Caco-2 (cell line): ENCODE measurements around the gene CCDC91. TPM values are rescaled to one million over a fixed set of nuclear protein-coding genes. Genes with fewer than 3 reads are reported as not detected.

Experiments used
- BruUV-seq: library from RNA; stranded (reverse); fragments of 400-500 nt; replicated peaks from 2 replicates; lab custom pipeline; 2021; lab: Mats Ljungman, UMichigan
- CTCF ChIA-PET: fragments of 300-600 bp; sonication (Branson Sonifier 250); formaldehyde crosslinking; loops from one replicate; lab custom pipeline; 2022; ENCODE audit warnings: antibody characterized with exemption; lab: Charles Lee
- POLR2A ChIA-PET: fragments of 300-600 bp; sonication (Branson Sonifier 250); formaldehyde crosslinking; loops from one replicate; lab custom pipeline; 2022; ENCODE audit warnings: antibody characterized with exemption; lab: Charles Lee
- DNase-seq, 2 experiments: peaks; one replicate each; pipeline versions ENCODE4 v3.0.0 to v3.0.0-alpha.2; 2020 to 2022
- H3K27me3 ChIP-seq: replicated peaks from 2 replicates; pipeline ENCODE4 v1.6.0; 2011; ENCODE audit warnings: low read length; ENCODE audit not compliant: control insufficient read depth, insufficient read depth
- H3K36me3 ChIP-seq: 2 replicates; pipeline ENCODE4 v1.5.1; 2011; ENCODE audit warnings: low read length; ENCODE audit not compliant: control insufficient read depth, insufficient read depth
- H3K4me1 ChIP-seq: fragments of 250-450 bp; sonication (Bioruptor Pico); 2 replicates; pipeline ENCODE4 v1.5.1; 2020; ENCODE audit warnings: mild to moderate bottlenecking
- H3K4me3 ChIP-seq: 2 replicates; pipeline ENCODE4 v1.5.1; 2011; ENCODE audit warnings: low read depth, mild to moderate bottlenecking, control low read depth, low read length
- H3K9me3 ChIP-seq: fragments of 250-450 bp; sonication (Bioruptor Pico); 2 replicates; pipeline ENCODE4 v1.5.1; 2020; ENCODE audit warnings: mild to moderate bottlenecking, moderate library complexity
- H3K27ac Mint-ChIP-seq: one replicate; pipeline ENCODE4 v1.8.0; 2022; ENCODE audit warnings: mixed read lengths; ENCODE audit not compliant: unreplicated experiment
- H3K27me3 Mint-ChIP-seq: one replicate; pipeline ENCODE4 v1.8.0; 2022; ENCODE audit warnings: mixed read lengths; ENCODE audit not compliant: insufficient read depth, unreplicated experiment
- H3K36me3 Mint-ChIP-seq: one replicate; pipeline ENCODE4 v1.8.0; 2022; ENCODE audit warnings: mild to moderate bottlenecking, mixed read lengths; ENCODE audit not compliant: insufficient read depth, unreplicated experiment
- H3K4me1 Mint-ChIP-seq: one replicate; pipeline ENCODE4 v1.8.0; 2022; ENCODE audit warnings: low read depth, mixed read lengths; ENCODE audit not compliant: unreplicated experiment
- H3K4me3 Mint-ChIP-seq: one replicate; pipeline ENCODE4 v1.8.0; 2022; ENCODE audit warnings: mild to moderate bottlenecking, moderate library complexity, mixed read lengths; ENCODE audit not compliant: unreplicated experiment
- H3K9me3 Mint-ChIP-seq: one replicate; pipeline ENCODE4 v1.8.0; 2022; ENCODE audit warnings: mixed read lengths; ENCODE audit not compliant: unreplicated experiment
- CTCF ChIP-seq, 2 experiments: fragments of 200-600 bp in 1 of 2; IDR thresholded peaks; 1 replicate in 1 of 2; 2 replicates in 1 of 2; pipeline versions ENCODE4 v1.5.1 to v1.8.0; 2011 to 2022; ENCODE audit warnings: antibody characterized with exemption in 1 of 2, control low read depth in 1 of 2, inconsistent platforms in 1 of 2, low read depth in 1 of 2, low read length in 1 of 2, mild to moderate bottlenecking in 1 of 2, moderate library complexity in 1 of 2; ENCODE audit not compliant: insufficient read depth in 1 of 2, severe bottlenecking in 1 of 2, unreplicated experiment in 1 of 2
- intact Hi-C: fragments of 100-400 bp; cut with micrococcal nuclease; formaldehyde crosslinking; loops from one replicate; pipeline ENCODE4 v1.10.0; 2022; ENCODE audit not compliant: unreplicated experiment
- total RNA-seq: library from RNA; stranded (reverse); gene quantifications from 2 replicates; pipeline ENCODE4 v1.2.3, GENCODE V29; 2022

Gene CCDC91
- total RNA-seq, 1 experiment from 2014 or later: 21.6 TPM

DNA sequence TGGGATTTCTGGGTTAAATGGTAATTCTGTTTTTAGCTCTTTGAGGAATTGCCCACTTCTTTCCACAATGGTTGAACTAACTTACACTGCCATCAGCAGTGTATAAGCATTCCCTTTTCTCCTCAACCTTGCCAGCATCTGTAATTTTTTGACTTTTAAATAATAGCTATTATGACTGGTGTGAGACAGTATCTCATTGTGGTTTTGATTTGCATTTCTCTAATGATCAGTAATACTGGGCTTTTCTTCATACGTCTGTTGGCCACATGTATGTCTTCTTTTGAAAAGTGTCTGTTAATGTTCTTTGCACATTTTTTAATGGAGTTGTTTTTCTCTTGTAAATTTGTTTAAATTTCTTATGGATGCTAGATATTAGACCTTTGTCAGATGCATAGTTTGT, 323.7 kb downstream of the CCDC91 start:
- Mint-ChIP-seq H3K36me3 (no peaks in the 10 kb centered on the region), H3K4me3 (no peak overlapping the region), H3K9me3 (peaks cover 5% of the 10 kb centered on the region), H3K4me1 (peaks cover 5% of the 10 kb centered on the region), H3K27me3 (no peaks in the 10 kb centered on the region), H3K27ac (no peak overlapping the region)
- POLR2A ChIA-PET: no interaction called here
- DNase-seq: no peak
- no peaks in the 10 kb centered on the region for H3K36me3 ChIP-seq
- CTCF ChIA-PET: no interaction called here
- BruUV-seq: no TSS peak
- H3K4me1 ChIP-seq: no peaks in the 10 kb centered on the region
- H3K4me3 ChIP-seq: no peak overlapping the region
- H3K27me3 ChIP-seq: no peaks in the 10 kb centered on the region
- H3K9me3 ChIP-seq: no peaks in the 10 kb centered on the region
- intact Hi-C loops: no loop called here
- no peak for TF ChIP-seq CTCF (IDR thresholded peaks at IDR 0.05; ENCODE audit: insufficient read depth in 1 of 2, low read depth in 1 of 2, low read length in 1 of 2, severe bottlenecking in 1 of 2, unreplicated experiment in 1 of 2)

- POLR2A ChIA-PET: no interaction called here
Measured at GRCh38 chr12:28517101-28517500, 326.8 kb downstream of the CCDC91 start.

GRCh38 chr12:28527631-28528249, 337.5 kb downstream of the CCDC91 start:
- Mint-ChIP-seq H3K4me3 (no peak overlapping the region), H3K4me1 (no peaks in the 10 kb centered on the region), H3K36me3 (no peaks in the 10 kb centered on the region), H3K9me3 (peaks cover 25% of the 10 kb centered on the region), H3K27ac (no peak overlapping the region), H3K27me3 (no peaks in the 10 kb centered on the region)
- no peak for DNase-seq
- CTCF ChIA-PET: no interaction called here
- no peaks in the 10 kb centered on the region for H3K36me3 ChIP-seq
- POLR2A ChIA-PET: no interaction called here
- no TSS peak for BruUV-seq
- intact Hi-C loops: no loop called here
- H3K4me3 ChIP-seq: no peak overlapping the region
- no peaks in the 10 kb centered on the region for H3K4me1 ChIP-seq
- no peaks in the 10 kb centered on the region for H3K9me3 ChIP-seq
- no peak for TF ChIP-seq CTCF (IDR thresholded peaks at IDR 0.05; ENCODE audit: insufficient read depth in 1 of 2, low read depth in 1 of 2, low read length in 1 of 2, severe bottlenecking in 1 of 2, unreplicated experiment in 1 of 2)
- H3K27me3 ChIP-seq: no peaks in the 10 kb centered on the region

More at GRCh38 chr12:28517101-28517500, 326.8 kb downstream of the CCDC91 start:
- no peaks in the 10 kb centered on the region for H3K36me3 Mint-ChIP-seq
- no peaks in the 10 kb centered on the region for H3K36me3 ChIP-seq
- TF ChIP-seq CTCF (IDR thresholded peaks at IDR 0.05; ENCODE audit: insufficient read depth in 1 of 2, low read depth in 1 of 2, low read length in 1 of 2, severe bottlenecking in 1 of 2, unreplicated experiment in 1 of 2): no peak
- intact Hi-C loops: no loop called here
- H3K9me3 Mint-ChIP-seq: peaks cover 13% of the 10 kb centered on the region
- H3K4me3 Mint-ChIP-seq: no peak overlapping the region
- no peak for DNase-seq
- CTCF ChIA-PET: no interaction called here
- H3K27me3 ChIP-seq: no peaks in the 10 kb centered on the region
- BruUV-seq: no TSS peak
- no peak overlapping the region for H3K4me3 ChIP-seq
- no peak overlapping the region for H3K27ac Mint-ChIP-seq
- peaks cover 10% of the 10 kb centered on the region for H3K4me1 Mint-ChIP-seq
- H3K27me3 Mint-ChIP-seq: no peaks in the 10 kb centered on the region
- no peaks in the 10 kb centered on the region for H3K4me1 ChIP-seq
- H3K9me3 ChIP-seq: no peaks in the 10 kb centered on the region
